Middle frontal gyrus (tissue), 1 donor: ENCODE results near the gene NES.

Source experiments
- DNase-seq: peaks from one replicate; pipeline ENCODE4 v3.0.0-alpha.2; 2015; ENCODE audit warnings: low spot score; ENCODE audit errors: extremely low spot score

NES gene

DNA sequence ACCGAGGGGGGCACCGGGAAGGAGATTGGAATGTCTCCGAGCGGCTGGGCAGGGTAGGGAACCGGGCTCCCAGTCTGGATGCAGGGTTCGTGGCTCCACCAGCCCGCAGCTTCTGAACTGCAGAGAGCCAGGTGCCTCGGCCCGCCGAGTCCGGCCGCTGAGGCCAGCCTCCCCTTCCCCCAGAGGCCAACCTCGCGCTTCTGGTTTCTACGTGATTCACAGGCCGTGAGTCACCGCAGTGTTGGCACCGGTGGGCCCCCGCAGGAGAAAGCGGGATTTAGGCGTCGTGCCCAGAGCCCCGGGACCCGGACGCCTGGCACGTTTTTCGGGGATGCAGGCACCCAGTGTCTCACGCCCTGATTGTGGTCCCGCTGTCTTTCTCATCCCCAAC is 27.7 kb upstream of the NES start:
- no peak for DNase-seq

- DNase-seq: no peak
Measured at GRCh38 chr1:156704166-156704711, 27.0 kb upstream of the NES start.

GRCh38 chr1:156703741-156704140 is 26.5 kb upstream of the NES start:
- DNase-seq: no peak

DNA sequence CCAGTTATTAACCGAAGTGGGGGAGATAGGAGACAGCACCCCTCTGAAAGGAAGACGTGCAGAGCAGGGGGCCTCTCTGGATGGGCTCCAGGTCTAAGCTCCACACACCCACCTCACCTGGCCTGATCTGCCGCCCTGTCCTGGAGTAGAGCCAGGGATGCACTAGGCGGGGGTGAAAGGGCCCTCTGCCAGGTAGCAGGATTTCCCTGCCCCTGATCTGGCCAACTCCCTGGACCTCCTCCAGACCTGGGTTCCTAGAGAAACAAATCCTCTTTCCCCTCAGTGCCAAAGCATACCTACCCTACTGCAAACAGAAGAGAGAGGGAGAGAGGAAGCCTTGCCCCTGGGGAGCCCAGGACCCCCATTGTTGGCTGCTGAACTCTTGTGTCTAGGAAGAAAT is 26.1 kb upstream of the NES start:
- DNase-seq: no peak

DNA sequence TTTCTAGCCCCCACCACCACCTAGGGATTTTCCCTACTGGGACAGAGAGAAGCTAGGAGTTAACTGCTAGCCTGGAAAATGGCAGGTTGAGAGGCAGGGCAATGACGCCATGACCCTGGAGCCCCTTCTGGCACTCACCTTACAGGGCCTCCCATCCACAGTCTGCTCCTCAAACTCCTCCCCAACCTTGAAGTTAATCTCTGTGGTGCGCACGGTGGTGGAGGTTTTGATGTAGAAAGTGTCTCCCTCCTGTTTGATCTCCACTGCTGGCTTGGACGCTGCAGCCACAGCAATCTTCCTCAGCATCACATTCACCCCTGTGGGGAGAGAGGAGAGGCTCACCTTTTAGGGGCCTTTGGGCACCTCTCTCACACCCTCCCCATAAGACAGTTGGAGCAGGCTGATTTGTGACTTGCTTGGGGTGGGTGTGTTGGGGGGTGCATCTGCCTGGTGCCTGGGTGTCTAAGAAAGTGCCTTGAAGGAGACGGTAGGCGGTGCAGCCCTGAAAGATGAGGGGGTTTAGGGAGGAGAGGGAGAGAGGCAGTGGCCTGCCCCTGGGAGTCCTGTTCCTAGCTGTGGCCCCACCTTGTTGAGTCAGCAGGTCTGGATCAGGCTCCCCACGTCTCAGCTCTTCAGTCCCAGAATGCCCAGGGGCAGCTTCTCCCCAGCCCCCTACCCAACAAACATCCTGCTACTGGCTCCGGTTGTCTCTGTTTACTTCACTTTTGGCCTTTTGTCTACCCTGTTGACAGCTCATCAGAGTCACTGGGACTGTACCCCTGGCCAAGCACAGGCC is 23.7 kb upstream of the NES start:
- no peak for DNase-seq

GRCh38 chr1:156698995-156699394 is 21.8 kb upstream of the NES start:
- no peak for DNase-seq

DNA sequence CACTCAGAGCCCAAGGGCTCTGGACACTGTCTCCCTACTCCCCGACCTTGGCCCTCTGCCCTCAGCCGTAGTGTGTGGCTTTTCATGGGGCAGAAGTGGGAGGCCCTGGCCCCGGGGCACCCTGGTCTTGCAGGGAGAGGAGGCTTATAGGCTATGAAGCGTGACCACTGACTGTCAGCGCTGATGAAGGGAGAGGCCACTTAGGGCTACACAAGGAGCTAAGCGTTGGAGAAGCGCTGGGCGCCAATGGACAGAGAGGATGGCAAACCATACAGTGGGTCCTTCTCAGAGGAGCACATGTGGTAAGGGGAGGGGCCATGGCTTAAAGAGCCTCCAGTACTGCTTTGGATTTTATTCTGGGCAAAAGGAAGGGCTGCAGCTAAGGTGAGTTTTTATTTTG is 20.3 kb upstream of the NES start:
- DNase-seq: no peak

DNA sequence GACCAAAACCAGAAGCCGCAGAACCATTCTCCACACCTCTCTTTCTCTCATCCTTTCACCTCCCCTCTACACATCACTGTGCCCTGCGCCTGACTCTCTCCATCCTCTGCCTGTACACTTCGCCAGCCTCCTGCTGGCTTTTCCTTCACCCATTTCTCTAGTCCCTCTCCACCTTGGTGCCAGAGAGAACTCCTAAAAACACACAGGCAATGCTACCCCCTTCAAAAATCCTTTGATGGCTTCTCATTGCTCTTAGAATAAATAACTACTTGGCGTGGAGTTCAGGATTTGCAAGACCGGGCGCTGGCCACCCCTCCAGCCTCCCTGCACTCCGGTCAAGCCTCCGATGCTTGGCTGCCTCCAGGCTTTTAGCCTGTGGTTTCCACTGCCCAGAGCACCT is 19.5 kb upstream of the NES start:
- DNase-seq: no peak

GRCh38 chr1:156694690-156694962 is 17.4 kb upstream of the NES start:
- no peak for DNase-seq

DNA sequence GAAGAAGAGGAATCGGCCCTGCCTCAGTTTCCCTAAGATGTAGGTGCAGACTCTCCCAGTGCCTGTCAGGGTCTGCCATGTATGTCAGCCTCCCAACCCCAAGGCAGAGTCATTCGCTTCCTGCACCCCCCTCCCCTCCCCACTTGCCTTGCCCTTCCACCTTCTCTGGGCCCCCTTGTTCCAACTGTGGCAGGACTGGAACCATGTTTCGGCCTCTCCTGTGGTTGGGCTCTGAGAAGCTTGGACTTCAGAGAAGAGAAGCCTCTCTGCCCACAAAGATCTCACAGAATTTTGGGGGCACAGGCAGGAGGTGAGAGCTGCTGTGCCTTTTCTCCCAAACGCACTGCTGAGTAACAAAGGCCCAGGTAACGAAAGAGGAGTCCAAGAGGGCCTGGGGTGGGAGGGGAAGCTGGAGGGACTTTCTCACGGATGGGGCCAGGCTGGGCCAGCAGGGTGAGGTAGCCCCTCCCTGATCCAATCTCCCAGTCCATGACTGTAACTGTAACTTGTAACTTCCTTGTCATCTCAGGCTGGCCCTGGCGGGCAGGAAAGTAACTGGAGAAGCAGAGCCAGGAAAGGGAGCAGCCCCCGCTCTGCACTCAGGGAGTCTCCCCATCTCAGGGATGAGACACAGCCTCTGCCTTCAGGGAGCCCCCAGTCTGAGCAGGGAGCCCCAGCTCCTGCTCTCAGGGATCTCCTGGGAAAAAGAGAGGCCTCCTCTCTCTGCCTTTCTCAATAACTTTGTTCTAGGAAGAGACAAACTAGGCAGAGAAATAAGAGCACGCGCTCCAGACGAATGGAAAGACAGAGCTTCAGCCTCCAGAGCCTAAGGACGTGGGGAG is 16.9 kb upstream of the NES start:
- DNase-seq: no peak

- no peak for DNase-seq
Measured at GRCh38 chr1:156692925-156693847, 16.0 kb upstream of the NES start.

GRCh38 chr1:156692441-156692924 is 15.3 kb upstream of the NES start:
- no peak for DNase-seq

GRCh38 chr1:156691665-156692440 is 14.6 kb upstream of the NES start:
- DNase-seq: no peak

GRCh38 chr1:156691191-156691590 is 14.0 kb upstream of the NES start:
- no peak for DNase-seq

DNA sequence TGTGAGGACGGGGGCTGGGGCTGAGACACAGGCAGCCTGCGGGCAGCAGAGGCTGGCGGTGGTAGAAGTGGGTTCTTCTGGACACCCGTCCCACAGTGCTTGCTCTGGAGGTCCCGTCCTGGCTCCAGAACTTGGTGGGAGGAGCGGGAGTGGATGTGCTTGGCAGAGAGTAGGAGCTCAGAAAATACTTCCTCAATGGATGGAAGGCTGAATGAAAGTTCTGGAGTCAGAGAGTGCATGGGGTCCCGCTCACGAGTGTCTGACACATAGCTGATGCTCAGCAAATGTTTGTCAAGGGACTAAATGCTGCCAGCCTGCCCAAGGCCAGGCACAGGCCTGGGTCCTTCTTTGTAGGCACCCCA is 13.4 kb upstream of the NES start:
- DNase-seq: no peak

GRCh38 chr1:156689953-156690674 is 12.9 kb upstream of the NES start:
- DNase-seq: no peak

DNA sequence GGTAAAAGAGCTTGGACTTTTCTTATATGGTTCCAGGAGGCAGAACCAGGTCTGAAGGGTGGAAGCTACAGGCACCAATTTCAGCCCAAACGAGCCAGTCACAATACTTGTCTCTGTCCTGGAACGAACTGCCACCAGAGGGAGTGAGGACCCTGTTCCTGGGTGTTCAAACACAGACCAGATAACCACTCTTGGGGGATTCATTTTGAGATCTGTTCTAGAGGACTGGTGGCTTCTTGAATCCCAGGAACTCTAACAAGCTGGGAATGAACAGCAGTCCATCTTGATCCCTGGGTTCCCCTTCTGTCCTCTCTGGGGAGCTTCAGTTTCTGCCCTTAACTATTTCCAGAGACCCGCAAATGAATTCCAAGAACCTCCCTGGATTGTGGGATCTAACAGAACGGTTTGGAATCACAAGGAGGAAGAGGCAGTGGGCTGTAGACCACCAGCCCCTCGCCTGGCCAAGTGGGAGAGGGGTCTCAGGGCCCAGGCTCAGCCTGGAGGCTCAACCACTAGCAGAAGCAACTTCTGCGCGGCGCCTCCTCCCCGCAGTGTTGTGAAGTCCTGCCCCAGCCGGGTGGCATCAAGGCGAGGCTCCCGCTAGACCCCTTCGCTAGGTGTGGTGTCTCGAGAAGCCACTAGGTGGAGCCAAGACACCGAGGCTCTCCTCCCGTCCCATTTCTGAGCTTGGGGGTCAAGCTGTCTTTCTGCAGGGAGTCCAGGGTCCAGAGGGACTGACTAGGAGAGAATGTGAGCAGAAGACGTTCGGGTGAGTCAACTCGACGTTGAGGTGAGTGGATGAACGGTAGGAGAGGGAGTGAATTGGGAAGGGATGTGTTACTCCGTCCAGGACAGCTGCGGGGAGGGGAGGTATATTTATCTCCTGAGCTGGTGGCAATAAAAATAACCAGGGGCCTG is 12.1 kb upstream of the NES start:
- no peak for DNase-seq

DNA sequence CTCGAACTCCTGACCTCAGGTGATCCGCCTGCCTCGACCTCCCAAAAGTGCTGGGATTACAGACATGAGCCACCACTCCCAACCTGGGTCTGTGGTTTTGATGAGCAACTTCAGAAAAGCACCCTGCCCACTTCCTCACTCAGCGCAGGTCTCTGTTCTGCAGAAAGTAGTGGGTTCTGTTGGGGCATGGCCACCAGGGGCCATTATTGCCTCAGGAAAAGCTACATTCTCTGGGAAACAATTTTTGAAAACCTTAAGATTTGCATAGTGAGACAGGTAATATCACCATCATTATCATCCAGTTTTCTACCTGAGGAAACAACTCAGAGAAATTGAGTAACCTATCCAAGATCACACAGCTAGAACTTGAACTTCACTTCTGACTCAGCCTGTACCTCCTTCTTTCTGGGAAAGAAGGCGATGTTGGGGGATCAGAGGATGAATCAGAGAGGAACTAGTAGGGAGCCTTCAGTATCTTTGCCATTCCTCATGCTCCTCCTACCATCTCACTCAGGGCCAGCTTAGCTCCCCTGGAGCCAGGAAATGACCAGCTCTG is 7.1 kb upstream of the NES start:
- DNase-seq: no peak
